Neural cell (in vitro differentiated cells): ENCODE data around the gene NRF1. TPM values are rescaled to one million over a fixed set of nuclear protein-coding genes. Genes with fewer than 3 reads are reported as not detected.
"Not testable (repeated sequence)": the region's sequence is repeated elsewhere in the genome, so short reads cannot be mapped to it uniquely, and the experiment has no call there.

Experiments used
- H2AFZ ChIP-seq: fragments of 200-600, 300-800 bp; sonication (generic), shearing (Covaris generic); 2 replicates; pipeline ENCODE4 v1.6.0; 2014; ENCODE audit warnings: low read depth, mild to moderate bottlenecking, antibody characterized with exemption, low read length, moderate library complexity
- H3F3A ChIP-seq: fragments of 200-600 bp; shearing (Covaris generic); 2 replicates; pipeline ENCODE4 v1.6.1; 2016; ENCODE audit warnings: mild to moderate bottlenecking, moderate library complexity, mixed read lengths, antibody characterized with exemption, low read length; ENCODE audit not compliant: insufficient read depth, poor library complexity, severe bottlenecking
- H3K27ac ChIP-seq: fragments of 200-600, 300-800 bp; sonication (generic), shearing (Covaris generic); 2 replicates; pipeline ENCODE4 v1.5.1; 2014; ENCODE audit warnings: mild to moderate bottlenecking, low read length, moderate library complexity
- H3K27me3 ChIP-seq: fragments of 300-800, 200-600 bp; sonication (generic), shearing (Covaris generic); 2 replicates; pipeline ENCODE4 v1.6.0; 2014; ENCODE audit warnings: mild to moderate bottlenecking, low read depth, low read length, moderate library complexity; ENCODE audit not compliant: insufficient read depth
- H3K36me3 ChIP-seq: fragments of 300-800, 200-600 bp; sonication (generic), shearing (Covaris generic); 2 replicates; pipeline ENCODE4 v1.5.1; 2014; ENCODE audit warnings: mild to moderate bottlenecking, antibody characterized with exemption, low read length, moderate library complexity; ENCODE audit not compliant: insufficient read depth
- H3K4me2 ChIP-seq: fragments of 300-800, 200-600 bp; sonication (generic), shearing (Covaris generic); 2 replicates; pipeline ENCODE4 v1.6.0; 2014; ENCODE audit warnings: mild to moderate bottlenecking, low read length
- H3K4me3 ChIP-seq: fragments of 300-800, 200-600 bp; sonication (generic), shearing (Covaris generic); 2 replicates; pipeline ENCODE4 v1.5.1; 2014; ENCODE audit warnings: mild to moderate bottlenecking, low read length, moderate library complexity
- H3K79me2 ChIP-seq: fragments of 200-600 bp; shearing (Covaris generic); replicated peaks from 2 replicates; pipeline ENCODE4 v1.6.0; 2014; ENCODE audit warnings: mild to moderate bottlenecking, low read length, moderate library complexity; ENCODE audit not compliant: insufficient read depth
- H3K9ac ChIP-seq: fragments of 300-800, 200-600 bp; sonication (generic), shearing (Covaris generic); 2 replicates; pipeline ENCODE4 v1.6.1; 2016; ENCODE audit warnings: mild to moderate bottlenecking, low read length, mixed read lengths
- H3K9me2 ChIP-seq: fragments of 200-600 bp; shearing (Covaris generic); 2 replicates; pipeline ENCODE4 v1.6.1; 2016; ENCODE audit warnings: mild to moderate bottlenecking, low read length, mixed read lengths; ENCODE audit not compliant: insufficient read depth
- H3K9me3 ChIP-seq: fragments of 200-600, 300-800 bp; sonication (generic), shearing (Covaris generic); 2 replicates; pipeline ENCODE4 v1.6.1; 2016; ENCODE audit warnings: mild to moderate bottlenecking, mixed run types, low read length, moderate library complexity, mixed read lengths
- H4K20me1 ChIP-seq: fragments of 200-600 bp; shearing (Covaris generic); 2 replicates; pipeline ENCODE4 v1.6.1; 2016; ENCODE audit warnings: mild to moderate bottlenecking, mixed run types; ENCODE audit not compliant: insufficient read depth
- CTCF ChIP-seq: fragments of 450-650 bp; IDR thresholded peaks from 2 replicates; pipeline ENCODE4 v1.5.1; 2014; ENCODE audit warnings: antibody characterized with exemption, mild to moderate bottlenecking, moderate library complexity; ENCODE audit not compliant: poor library complexity, severe bottlenecking
- EP300 ChIP-seq: fragments of 450-650 bp; conservative IDR thresholded peaks from 2 replicates; pipeline ENCODE4 v1.6.1; 2014; ENCODE audit warnings: antibody characterized with exemption, mild to moderate bottlenecking, moderate library complexity; ENCODE audit not compliant: poor library complexity, severe bottlenecking
- EZH2 ChIP-seq: fragments of 200-600, 300-800 bp; shearing (Covaris generic), sonication (generic); IDR thresholded peaks from 2 replicates; pipeline ENCODE4 v1.6.1; 2014; ENCODE audit warnings: antibody characterized with exemption, low read length, borderline replicate concordance, mild to moderate bottlenecking; ENCODE audit not compliant: insufficient read depth, poor library complexity, severe bottlenecking
- MXI1 ChIP-seq: fragments of 450-650 bp; conservative IDR thresholded peaks from 2 replicates; pipeline ENCODE4 v1.6.1; 2014; ENCODE audit warnings: antibody characterized with exemption, mild to moderate bottlenecking; ENCODE audit not compliant: poor library complexity, severe bottlenecking
- POLR2AphosphoS5 ChIP-seq: IDR thresholded peaks from 2 replicates; pipeline ENCODE4 v1.6.1; 2012
- RAD21 ChIP-seq: fragments of 450-650 bp; conservative IDR thresholded peaks from 2 replicates; pipeline ENCODE4 v1.6.1; 2014; ENCODE audit warnings: antibody characterized with exemption, mild to moderate bottlenecking, moderate library complexity
- REST ChIP-seq: IDR thresholded peaks from 2 replicates; pipeline ENCODE4 v1.6.1; 2012; ENCODE audit warnings: borderline replicate concordance
- SMC3 ChIP-seq: fragments of 450-650 bp; conservative IDR thresholded peaks from 2 replicates; pipeline ENCODE4 v1.6.1; 2014; ENCODE audit warnings: antibody characterized with exemption, mild to moderate bottlenecking, moderate library complexity; ENCODE audit not compliant: poor library complexity
- TAF1 ChIP-seq: IDR thresholded peaks from 2 replicates; pipeline ENCODE4 v1.6.1; 2012; ENCODE audit warnings: low read depth
- polyA plus RNA-seq: library from polyadenylated mRNA; depleted of rRNA; stranded (reverse); fragments of >200 nt; gene quantifications from 2 replicates; pipeline ENCODE4 v1.2.3, GENCODE V29; 2014

NRF1 gene
- polyA plus RNA-seq, 1 donor from 2014 or later = 13.2 TPM

GRCh38 chr7:129588268-129588667 is 23.3 kb upstream of the NRF1 start:
- H3K4me2 ChIP-seq = no peak overlapping the region
- H3K36me3 ChIP-seq = no peaks in the 10 kb centered on the region

GRCh38 chr7:129591868-129592267 is 19.7 kb upstream of the NRF1 start:
- no peaks in the 10 kb centered on the region for H3K9me2 ChIP-seq
- H3F3A ChIP-seq = no peaks in the 10 kb centered on the region
- H3K4me2 ChIP-seq = no peak overlapping the region
- no peak overlapping the region for H3K4me3 ChIP-seq
- H3K27me3 ChIP-seq = no peaks in the 10 kb centered on the region
- no peaks in the 10 kb centered on the region for H3K9me3 ChIP-seq
- H3K79me2 ChIP-seq = no peaks in the 10 kb centered on the region
- no peaks in the 10 kb centered on the region for H4K20me1 ChIP-seq
- no peak overlapping the region for H2AFZ ChIP-seq
- TF ChIP-seq SMC3 (no peak), CTCF (no peak), RAD21 (no peak), EZH2 (no peak), TAF1 (no peak), REST (no peak), MXI1 (no peak), POLR2AphosphoS5 (no peak), EP300 (no peak)
- H3K9ac ChIP-seq = no peak overlapping the region
- no peaks in the 10 kb centered on the region for H3K36me3 ChIP-seq
- no peak overlapping the region for H3K27ac ChIP-seq

More at GRCh38 chr7:129588268-129588667, 23.3 kb upstream of the NRF1 start:
- Histone ChIP-seq H3K9me2 (no peaks in the 10 kb centered on the region), H2AFZ (no peak overlapping the region), H4K20me1 (no peaks in the 10 kb centered on the region), H3K9ac (no peak overlapping the region), H3K4me3 (no peak overlapping the region), H3K27me3 (no peaks in the 10 kb centered on the region), H3F3A (no peaks in the 10 kb centered on the region), H3K27ac (no peak overlapping the region), H3K9me3 (no peaks in the 10 kb centered on the region), H3K79me2 (no peaks in the 10 kb centered on the region)
- TF ChIP-seq POLR2AphosphoS5 (no peak), EP300 (no peak), TAF1 (no peak), REST (no peak), EZH2 (no peak)

GRCh38 chr7:129596386-129596785 is 15.1 kb upstream of the NRF1 start:
- H3K36me3 ChIP-seq, H3K9me2 ChIP-seq, H3K4me3 ChIP-seq, H4K20me1 ChIP-seq, H3K27ac ChIP-seq, H3F3A ChIP-seq, H3K9ac ChIP-seq, H3K79me2 ChIP-seq, H2AFZ ChIP-seq, H3K27me3 ChIP-seq, H3K9me3 ChIP-seq, H3K4me2 ChIP-seq: not testable (repeated sequence)
